DMS53 (cell line): ENCODE results near the gene SPTAN1.
A peak's percentile ranks its signal among the peaks of the same experiment; 100 is the strongest.
"Not testable (repeated sequence)": the region's sequence is repeated elsewhere in the genome, so short reads cannot be mapped to it uniquely, and the experiment has no call there.

Experiments
- DNase-seq: peaks from one replicate; lab custom pipeline; 2025; lab: John Stamatoyannopoulos, UW

Gene SPTAN1

GRCh38 chr9:128552744-128553440 lies 505 bp downstream of the SPTAN1 start:
- DNase-seq = peak; percentile 80

- DNase-seq = peak; percentile 17
Measured at GRCh38 chr9:128553728-128554127, 1.3 kb downstream of the SPTAN1 start.

- no peak for DNase-seq
Measured at GRCh38 chr9:128554155-128554862, 1.9 kb downstream of the SPTAN1 start.

- DNase-seq = peak; percentile 17
Measured at GRCh38 chr9:128555180-128555721, 2.9 kb downstream of the SPTAN1 start.

- no peak for DNase-seq
Measured at GRCh38 chr9:128556276-128556675, 3.9 kb downstream of the SPTAN1 start.

- DNase-seq = no peak
Measured at GRCh38 chr9:128556926-128557634, 4.7 kb downstream of the SPTAN1 start.

- DNase-seq = no peak
Measured at GRCh38 chr9:128558431-128559310, 6.3 kb downstream of the SPTAN1 start.

- DNase-seq = no peak
Measured at GRCh38 chr9:128565578-128565977, 13.2 kb downstream of the SPTAN1 start.

GRCh38 chr9:128568470-128569078 lies 16.2 kb downstream of the SPTAN1 start:
- DNase-seq = peak; percentile 56

GRCh38 chr9:128575469-128575868 lies 23.1 kb downstream of the SPTAN1 start:
- no peak for DNase-seq

GRCh38 chr9:128575916-128576315 lies 23.5 kb downstream of the SPTAN1 start:
- DNase-seq = no peak

GRCh38 chr9:128577206-128577605 lies 24.8 kb downstream of the SPTAN1 start:
- no peak for DNase-seq

- DNase-seq = no peak
Measured at GRCh38 chr9:128579194-128579593, 26.8 kb downstream of the SPTAN1 start.

- DNase-seq = no peak
Measured at GRCh38 chr9:128580731-128581130, 28.3 kb downstream of the SPTAN1 start.

GRCh38 chr9:128585155-128585554 lies 32.8 kb downstream of the SPTAN1 start:
- DNase-seq = not testable (repeated sequence)

- DNase-seq = not testable (repeated sequence)
Measured at GRCh38 chr9:128586934-128587333, 34.5 kb downstream of the SPTAN1 start.

- no peak for DNase-seq
Measured at GRCh38 chr9:128587453-128587852, 35.1 kb downstream of the SPTAN1 start.

- no peak for DNase-seq
Measured at GRCh38 chr9:128588581-128589233, 36.3 kb downstream of the SPTAN1 start.

- no peak for DNase-seq
Measured at GRCh38 chr9:128593039-128593438, 40.7 kb downstream of the SPTAN1 start.

- no peak for DNase-seq
Measured at GRCh38 chr9:128593856-128594255, 41.5 kb downstream of the SPTAN1 start.

GRCh38 chr9:128595471-128595870 lies 43.1 kb downstream of the SPTAN1 start:
- no peak for DNase-seq
